GM21526 (cell line): ENCODE results near the gene KLLN.
"Not testable (repeated sequence)": the region's sequence is repeated elsewhere in the genome, so short reads cannot be mapped to it uniquely, and the experiment has no call there.

Experiments used
- ATAC-seq: cut with Tn5 transposase; IDR thresholded peaks from one replicate; pipeline ENCODE4 v1.9.1; 2021; ENCODE audit warnings: moderate library complexity; ENCODE audit not compliant: unreplicated experiment, low FRiP score

KLLN gene, protein sequence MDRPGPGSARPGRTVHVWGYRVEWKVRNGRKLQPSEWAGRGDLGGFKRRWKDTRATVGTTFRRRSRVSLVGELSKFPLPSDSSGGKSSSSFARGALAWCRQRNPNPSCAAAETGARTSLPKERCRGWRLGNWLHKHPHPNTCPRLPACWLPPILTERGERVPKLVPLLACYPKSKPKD

DNA sequence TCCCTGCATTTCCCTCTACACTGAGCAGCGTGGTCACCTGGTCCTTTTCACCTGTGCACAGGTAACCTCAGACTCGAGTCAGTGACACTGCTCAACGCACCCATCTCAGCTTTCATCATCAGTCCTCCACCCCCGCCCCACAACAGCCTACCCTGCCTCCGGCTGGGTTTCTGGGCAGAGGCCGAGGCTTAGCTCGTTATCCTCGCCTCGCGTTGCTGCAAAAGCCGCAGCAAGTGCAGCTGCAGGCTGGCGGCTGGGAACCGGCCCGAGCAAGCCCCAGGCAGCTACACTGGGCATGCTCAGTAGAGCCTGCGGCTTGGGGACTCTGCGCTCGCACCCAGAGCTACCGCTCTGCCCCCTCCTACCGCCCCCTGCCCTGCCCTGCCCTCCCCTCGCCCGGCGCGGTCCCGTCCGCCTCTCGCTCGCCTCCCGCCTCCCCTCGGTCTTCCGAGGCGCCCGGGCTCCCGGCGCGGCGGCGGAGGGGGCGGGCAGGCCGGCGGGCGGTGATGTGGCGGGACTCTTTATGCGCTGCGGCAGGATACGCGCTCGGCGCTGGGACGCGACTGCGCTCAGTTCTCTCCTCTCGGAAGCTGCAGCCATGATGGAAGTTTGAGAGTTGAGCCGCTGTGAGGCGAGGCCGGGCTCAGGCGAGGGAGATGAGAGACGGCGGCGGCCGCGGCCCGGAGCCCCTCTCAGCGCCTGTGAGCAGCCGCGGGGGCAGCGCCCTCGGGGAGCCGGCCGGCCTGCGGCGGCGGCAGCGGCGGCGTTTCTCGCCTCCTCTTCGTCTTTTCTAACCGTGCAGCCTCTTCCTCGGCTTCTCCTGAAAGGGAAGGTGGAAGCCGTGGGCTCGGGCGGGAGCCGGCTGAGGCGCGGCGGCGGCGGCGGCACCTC lies at the start of gene KLLN, which contains the start of gene PTEN:
Gene KLLN, minus strand, starts transcription at position 481 of the 891 bp plus-strand sequence. CDS start 1,046 bp downstream, outside the sequence.
Gene PTEN, plus strand, starts transcription at position 573 of the 891 bp plus-strand sequence. CDS start 845 bp downstream, outside the sequence.
- ATAC-seq: peak; percentile 31

GRCh38 chr10:87903396-87903795 lies 40.1 kb upstream of the KLLN start:
- not testable (repeated sequence) for ATAC-seq

- ATAC-seq: not testable (repeated sequence)
Measured at GRCh38 chr10:87897957-87898356, 34.6 kb upstream of the KLLN start.

DNA sequence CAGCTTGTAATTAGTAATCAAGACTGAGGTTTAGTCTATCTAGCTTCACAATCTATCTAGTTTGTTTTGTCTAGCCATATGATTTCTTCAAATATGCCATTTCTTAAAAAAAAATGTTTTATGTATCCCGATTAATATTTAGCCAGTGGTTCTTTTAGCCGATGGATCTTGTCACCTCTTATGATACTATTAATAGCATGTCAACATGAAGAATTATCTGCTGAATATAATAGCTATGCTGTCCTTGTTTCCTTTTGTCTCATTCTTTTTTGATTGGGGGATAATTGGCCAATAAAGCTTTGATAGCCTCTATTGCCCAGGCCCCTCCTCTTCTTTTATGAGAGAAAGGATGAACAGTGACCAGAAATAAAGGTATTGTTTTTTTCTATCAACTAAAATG lies 32.9 kb upstream of the KLLN start:
- no peak for ATAC-seq

- ATAC-seq: no peak
Measured at GRCh38 chr10:87895430-87895829, 32.1 kb upstream of the KLLN start.

DNA sequence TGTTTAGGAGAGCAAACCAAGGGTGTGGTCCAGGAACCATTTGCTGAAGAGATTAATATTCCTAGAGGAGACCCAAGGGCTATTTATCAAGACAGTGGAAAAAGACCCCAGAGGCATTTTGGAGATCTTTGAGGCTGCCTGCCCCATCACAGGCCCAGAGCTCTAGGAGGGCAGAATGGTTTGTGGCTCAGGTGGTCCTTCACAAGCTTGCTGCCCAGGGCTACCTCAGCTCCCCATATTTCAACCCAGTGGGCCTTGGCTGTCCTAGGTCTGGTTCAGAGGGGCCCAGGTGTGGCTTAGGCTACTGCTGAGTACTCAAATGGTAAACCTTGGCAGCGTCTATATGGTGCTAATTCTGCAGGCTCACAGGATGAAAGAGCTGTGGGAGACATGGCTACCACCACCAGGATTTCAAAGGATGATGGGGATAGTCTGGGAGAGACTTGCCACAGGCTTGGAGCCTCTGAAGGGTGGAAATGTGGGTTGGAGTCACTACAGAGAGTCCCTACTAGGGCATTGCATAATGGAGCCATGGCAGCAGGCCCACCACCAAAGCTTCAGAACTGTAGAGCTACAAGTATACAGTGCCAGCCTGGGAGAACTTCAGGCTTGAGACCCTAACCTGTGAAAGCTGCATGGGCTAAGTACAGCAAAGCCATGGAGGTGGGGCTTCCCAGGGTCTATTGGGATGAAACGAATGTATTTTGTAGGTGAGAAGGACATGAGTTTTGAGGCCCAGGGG lies 24.4 kb upstream of the KLLN start:
- no peak for ATAC-seq

GRCh38 chr10:87887146-87887545 lies 23.8 kb upstream of the KLLN start:
- ATAC-seq: no peak

GRCh38 chr10:87886635-87887034 lies 23.3 kb upstream of the KLLN start:
- ATAC-seq: no peak

GRCh38 chr10:87882555-87883294 lies 19.4 kb upstream of the KLLN start:
- no peak for ATAC-seq

- ATAC-seq: not testable (repeated sequence)
Measured at GRCh38 chr10:87881373-87882059, 18.2 kb upstream of the KLLN start.

DNA sequence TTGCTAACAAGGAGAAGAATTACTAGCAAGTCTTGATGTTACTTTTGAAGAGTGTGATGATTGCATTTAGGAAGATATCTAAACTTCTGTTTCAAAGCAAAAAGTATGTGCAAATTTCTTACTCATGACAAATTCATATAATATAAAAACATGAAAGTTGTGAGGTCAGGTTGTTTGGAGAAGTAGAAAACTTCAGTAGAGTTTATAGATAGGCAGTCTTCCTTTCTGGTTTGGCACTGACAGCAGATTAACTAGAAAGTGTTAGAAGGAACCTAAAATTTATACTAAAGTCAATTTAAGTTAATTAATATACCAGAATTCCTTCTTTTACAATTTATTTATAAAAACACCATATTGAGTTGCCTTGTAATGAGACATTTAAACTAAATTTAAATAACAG lies 17.0 kb upstream of the KLLN start:
- no peak for ATAC-seq

GRCh38 chr10:87878664-87879459 lies 15.5 kb upstream of the KLLN start:
- ATAC-seq: no peak

DNA sequence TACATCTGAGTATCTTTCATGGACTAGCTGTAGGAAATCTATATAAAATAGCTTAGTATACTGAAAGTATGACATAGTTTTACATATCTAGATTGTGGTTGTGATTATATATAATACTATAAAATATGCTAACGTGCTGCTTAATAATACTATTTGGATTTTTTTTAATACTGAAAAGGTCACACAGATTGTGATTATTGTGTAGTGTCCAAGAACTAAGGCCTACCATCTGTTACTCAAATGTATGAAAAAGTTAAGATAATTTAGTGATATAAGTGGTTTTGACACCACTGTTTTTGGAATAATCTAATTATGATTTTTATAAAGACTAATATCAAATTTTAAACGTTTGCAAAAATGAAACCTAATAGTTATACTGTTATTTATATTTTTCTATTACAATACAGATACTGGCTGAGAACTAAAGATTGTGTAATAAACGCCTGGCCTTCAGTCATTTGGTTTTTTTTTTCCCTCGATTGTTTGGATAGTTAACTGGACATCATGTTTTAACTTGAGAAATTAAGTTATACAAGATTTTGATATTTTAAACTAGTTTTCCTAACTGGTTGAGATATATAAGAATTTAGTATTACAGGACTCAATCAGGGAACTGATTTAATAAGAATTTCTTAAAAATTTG lies 12.7 kb upstream of the KLLN start:
- ATAC-seq: no peak

DNA sequence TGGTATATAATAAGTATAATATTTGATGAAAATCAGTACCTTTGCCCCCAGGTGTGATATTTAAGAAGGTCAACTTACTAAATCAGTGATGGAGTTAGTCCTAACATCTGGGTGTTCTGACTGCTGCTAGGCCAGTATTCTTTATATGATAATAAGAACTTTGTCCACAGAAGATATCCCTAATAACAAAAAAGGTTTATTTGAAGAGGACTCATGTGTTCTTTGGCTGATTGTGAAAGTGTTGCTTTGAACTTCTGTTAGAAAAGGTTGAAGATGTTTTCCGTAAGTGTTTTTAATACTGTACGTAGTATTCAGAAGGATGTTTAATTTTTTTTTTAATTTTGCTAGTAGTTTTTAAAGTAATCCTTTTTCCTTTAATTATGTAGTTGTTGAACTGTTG lies 10.3 kb upstream of the KLLN start:
- no peak for ATAC-seq

DNA sequence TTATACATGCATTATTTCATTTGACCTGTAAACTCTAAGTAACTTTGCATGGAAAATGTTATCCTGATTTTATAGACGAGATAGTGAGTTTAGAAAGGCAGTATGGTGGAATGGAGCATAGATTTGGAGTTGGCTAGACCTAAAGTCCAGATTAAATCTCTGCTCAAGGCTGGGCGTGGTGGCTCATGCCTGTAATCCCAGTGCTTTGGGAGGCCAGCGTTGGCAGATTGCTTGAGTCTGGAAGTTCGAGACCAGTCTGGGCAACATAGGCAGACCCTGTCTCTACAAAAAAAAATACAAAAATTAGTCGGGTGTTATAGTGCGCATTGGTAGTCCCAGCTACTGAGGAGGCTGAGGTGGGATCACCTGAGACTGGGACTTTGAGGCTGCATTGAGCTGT lies 9.5 kb upstream of the KLLN start:
- no peak for ATAC-seq

DNA sequence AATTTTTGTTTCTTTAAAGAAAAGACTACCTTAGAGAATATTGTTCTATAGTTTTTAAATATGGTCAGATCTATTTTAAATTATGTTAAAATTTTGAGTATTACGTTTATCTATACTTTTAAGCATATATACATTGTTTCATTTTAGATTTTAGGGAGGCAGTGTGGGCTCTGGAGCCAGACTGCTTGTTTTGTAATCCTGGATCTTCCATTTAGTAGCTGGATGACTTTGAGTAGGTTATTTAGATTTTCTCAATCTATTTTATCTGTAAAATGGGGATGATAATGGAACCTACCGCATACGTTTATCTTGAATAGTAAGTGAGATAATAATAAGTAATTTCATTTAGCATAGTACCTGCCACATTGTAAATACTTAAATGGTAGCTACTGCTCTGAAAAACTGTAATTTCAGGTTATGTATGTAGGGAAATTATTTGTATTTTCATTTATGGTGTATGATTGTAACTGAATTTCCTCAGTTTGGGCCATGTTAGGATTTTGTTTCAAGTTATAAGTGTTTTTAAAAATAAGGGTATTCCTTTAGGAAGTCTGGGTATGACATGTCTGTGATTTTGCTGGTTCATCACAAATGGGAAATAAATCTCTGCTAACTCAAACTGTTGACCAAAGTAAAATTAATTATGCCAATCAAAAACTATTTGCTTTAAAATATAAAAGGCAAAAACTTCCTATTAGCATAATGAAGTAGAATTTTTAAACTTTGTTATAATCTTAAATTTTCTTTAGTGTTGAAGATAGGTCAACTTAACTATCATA lies 6.6 kb upstream of the KLLN start:
- ATAC-seq: no peak

GRCh38 chr10:87869139-87869538 lies 5.8 kb upstream of the KLLN start:
- not testable (repeated sequence) for ATAC-seq

DNA sequence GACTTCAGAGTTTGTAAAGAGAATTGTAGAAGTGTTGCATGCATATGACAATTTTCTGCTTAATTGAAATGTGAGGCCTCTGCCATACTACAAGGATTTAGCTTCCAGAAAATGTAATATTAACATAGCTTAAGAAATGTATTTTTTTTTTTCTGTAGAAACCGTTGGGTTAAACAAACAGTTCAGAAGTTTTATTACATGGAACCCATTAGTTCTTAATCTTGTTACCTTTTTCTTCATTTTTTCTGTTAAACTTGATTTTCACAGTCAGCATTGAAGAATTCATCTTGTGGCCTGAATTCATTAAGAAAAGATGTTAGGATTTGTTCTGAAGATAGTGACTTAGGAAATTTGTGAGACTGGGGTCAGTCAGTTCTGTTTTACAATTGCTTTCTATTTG lies 4.9 kb upstream of the KLLN start:
- ATAC-seq: no peak
